Measurements from ENCODE around the gene MEIS3.

The MEIS3 gene

GRCh38 chr19:47419030-47419783 is at the start of gene MEIS3:
TSS of gene MEIS3 (minus strand) at chr19:47419527. CDS start at chr19:47419081, 446 bp downstream.
- no peak for DNase-seq (ENCODE audit: low spot score)

GRCh38 chr19:47467914-47468313 is 48.6 kb upstream of the MEIS3 start:
- DNase-seq (ENCODE audit: low spot score): no peak

DNA sequence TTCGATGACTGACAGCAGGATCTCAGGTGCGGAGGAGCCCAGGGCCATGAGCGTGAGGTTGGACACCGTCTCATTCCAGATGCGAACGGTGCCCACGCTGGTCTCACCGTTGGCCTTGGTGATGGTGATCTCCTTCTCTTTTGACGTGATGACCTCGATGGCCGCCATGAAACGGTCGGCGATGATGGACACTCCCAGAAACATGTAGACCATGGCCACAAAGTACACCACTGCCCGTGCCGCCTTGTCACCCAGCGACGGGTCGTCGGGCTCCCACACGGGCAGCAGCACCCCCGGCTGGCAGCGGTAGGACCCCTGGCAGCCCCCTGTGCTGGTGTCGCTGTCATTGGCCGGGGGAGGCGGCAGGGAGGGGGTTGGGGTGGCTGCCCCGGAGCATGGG is 46.6 kb upstream of the MEIS3 start:
- DNase-seq (ENCODE audit: low spot score): no peak

DNA sequence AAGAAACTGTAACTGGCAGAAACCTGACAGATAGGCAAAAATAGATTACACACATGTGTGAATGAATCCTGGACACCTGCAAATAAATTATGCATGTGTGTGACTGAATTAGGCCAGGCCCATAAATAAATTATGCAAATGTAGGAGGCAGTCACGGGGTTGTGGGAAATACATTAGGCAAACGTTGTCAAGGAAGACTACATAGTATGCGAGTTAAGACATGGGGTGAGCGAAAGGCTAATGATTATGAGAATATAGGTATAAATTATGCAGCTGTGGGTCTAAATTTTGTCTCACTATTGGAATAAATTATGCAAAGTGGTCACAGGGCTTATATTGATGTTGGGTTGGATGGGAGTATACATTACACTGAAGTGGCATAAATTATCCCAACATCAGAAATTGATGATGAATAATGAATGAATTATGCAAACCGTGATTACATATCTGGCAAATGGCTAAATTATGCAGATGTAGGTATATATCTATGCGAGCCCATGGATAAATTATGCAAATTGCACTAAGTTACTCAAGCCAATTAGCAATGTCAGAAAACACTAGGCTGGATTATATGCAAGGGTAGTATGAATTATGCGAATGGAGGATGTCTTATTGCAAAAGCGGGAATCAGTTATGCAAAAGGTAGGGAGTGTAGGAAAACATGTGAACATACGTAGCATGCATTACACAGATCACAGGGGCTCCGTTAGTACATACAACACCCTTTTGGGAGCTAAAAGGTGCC is 45.5 kb upstream of the MEIS3 start:
- no peak for DNase-seq (ENCODE audit: low spot score)

DNA sequence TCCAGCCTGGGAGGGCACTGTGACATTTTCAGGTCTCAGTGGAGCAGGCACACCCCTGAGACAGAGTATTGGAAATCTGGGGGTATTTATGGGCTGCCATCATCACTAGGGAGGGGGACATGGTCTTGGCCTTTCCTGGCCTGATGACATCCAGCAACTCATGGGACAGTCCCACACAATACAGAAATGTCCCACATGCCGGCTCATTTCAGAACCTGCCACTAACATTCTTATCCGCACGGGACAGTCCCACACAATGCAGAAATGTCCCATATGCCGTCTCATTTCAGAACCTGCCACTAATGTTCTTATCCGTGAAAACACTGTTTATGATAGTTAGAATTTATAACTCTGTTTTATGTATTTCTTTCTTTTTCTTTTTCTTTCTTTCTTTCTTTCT is 42.5 kb upstream of the MEIS3 start:
- DNase-seq (ENCODE audit: low spot score): no peak

GRCh38 chr19:47459477-47459876 is 40.1 kb upstream of the MEIS3 start:
- no peak for DNase-seq (ENCODE audit: low spot score)

GRCh38 chr19:47458672-47459071 is 39.3 kb upstream of the MEIS3 start:
- DNase-seq (ENCODE audit: low spot score): no peak

GRCh38 chr19:47456721-47457474 is 37.6 kb upstream of the MEIS3 start:
- no peak for DNase-seq (ENCODE audit: low spot score)

DNA sequence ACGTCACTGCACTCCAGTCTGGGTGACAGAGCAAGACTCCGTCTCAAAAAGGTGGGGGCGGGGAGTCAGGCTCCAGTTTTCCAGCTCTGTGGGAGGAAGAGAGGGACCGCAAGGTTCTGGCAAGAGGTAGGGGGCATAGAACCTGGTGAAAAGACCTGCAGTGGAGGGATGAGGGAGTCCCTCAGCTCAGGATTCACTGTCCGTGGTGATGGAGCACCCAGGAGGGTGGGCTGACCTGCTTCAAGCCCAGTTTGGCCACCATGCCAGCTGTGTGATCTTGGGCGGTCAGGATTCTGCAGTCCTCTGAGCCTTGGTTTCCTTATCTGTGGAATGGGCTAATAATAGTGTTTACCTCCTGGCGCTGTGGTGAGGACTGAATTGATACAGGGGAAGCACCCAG is 31.2 kb upstream of the MEIS3 start:
- no peak for DNase-seq (ENCODE audit: low spot score)

GRCh38 chr19:47448360-47448727 is 29.0 kb upstream of the MEIS3 start:
- no peak for DNase-seq (ENCODE audit: low spot score)

DNA sequence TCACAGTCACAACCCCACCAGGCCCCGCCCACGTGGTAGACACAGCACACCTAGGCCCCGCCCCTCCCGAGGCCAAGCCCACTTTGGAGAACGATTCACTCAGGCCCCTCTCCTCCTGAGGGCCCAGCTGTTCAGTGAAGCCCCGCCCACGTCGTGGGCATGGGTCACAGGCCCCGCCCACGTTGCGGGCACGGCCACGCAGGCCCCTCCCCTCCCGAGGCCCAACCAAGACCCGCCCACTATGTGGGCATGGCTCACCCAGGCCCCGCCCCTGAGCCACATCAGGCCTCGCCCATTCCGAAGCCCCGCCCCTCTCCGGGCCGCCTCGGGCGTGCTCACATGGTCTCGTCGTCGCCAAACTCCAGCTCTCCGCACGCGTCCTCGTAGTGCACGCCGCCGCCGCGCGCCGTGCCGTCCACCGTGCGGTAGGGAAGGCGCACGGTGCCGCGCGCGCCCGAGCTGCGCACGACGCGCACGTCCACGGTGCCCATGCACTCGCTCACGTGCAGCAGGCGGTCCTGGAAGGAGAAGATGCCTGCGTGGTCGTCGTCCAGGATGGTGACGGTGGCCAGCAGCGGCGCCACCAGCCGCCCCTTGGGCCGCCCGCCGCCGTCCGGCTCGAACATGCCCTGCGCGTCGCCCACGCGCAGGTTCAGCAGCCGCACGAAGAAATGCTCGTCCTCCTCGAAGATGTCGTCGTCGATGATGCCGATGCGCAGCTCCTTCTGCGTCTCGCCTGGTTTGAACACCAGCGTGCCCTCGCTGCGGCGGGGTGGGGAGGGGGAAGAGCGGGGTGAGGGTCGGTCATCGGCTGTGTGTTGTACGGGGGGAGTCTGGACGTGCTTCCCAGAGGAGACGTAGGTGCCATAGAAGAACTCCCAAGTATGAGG is 28.4 kb upstream of the MEIS3 start:
- no peak for DNase-seq (ENCODE audit: low spot score)

DNA sequence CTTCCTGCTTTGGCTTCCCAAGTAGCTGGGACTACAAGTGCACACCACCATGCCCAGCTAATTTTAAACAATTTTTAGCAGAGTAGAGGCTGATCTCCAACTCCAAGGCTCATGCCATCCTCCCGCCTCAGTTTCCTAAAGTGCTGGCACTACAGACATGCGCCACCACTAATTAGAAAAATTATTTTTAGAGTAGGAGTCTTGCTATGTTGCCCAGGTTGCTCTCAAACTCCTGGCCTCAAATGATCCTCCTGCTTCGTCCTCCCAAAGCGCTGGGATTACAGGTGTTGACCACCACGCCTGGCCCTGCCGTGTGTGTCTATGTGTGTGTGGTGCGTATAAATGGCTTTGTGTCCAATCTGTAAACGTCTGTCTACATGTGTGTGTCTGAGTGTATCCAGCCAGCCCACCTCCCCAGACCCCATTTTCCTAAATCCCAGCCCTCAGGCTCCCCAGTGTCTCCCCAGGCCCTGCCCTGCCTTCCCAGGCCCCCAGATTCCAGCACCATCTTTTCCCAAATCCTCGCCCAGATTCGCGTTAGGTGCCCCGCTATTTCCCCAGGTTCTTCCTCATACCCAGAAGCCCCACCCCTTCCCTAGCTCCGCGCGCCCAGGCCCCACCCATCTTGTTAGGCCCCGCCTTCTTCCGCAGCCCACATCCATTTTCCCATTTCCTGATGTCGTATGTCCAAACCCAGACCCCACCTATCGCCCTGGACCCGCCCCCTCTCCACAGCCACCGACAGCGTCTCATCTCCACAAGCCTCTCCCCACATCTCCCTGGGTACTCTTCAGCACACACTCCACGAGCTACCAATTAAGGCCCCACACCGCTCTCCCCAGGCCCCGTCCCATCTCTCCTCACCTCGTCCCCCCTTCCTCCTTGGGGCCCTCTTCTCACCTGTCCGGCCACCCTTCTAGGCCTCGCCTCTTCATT is 27.5 kb upstream of the MEIS3 start:
- no peak for DNase-seq (ENCODE audit: low spot score)

- peak; percentile 79 for DNase-seq (ENCODE audit: low spot score)
Measured at GRCh38 chr19:47445937-47446402, 26.6 kb upstream of the MEIS3 start.

- no peak for DNase-seq (ENCODE audit: low spot score)
Measured at GRCh38 chr19:47445527-47445926, 26.2 kb upstream of the MEIS3 start.

- DNase-seq (ENCODE audit: low spot score): peak; percentile 18
Measured at GRCh38 chr19:47444388-47444821, 25.1 kb upstream of the MEIS3 start.

GRCh38 chr19:47443331-47443730 is 24.0 kb upstream of the MEIS3 start:
- DNase-seq (ENCODE audit: low spot score): no peak

- no peak for DNase-seq (ENCODE audit: low spot score)
Measured at GRCh38 chr19:47438793-47439220, 19.5 kb upstream of the MEIS3 start.

DNA sequence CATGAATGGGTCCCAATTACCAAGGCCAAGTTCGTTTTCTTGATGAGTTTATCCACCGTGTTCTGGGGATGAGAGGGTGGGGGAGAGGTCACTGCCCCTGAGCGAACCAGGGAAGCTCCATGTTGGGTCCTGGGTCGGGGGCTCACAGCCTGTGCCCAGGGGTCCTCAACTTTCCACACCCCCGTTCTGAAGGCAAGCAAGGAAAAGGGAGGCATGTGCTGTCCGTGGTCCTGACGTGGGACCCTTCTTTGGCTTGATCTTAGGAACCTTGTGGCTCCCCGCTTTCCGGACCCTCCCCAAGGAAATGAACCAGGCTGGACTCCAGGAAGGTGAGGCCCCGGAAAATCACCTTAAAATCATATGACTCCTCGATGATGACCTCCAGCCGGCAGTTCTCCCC is 18.2 kb upstream of the MEIS3 start:
- DNase-seq (ENCODE audit: low spot score): no peak

- DNase-seq (ENCODE audit: low spot score): peak; percentile 80
Measured at GRCh38 chr19:47436712-47437401, 17.5 kb upstream of the MEIS3 start.

GRCh38 chr19:47435883-47436417 is 16.6 kb upstream of the MEIS3 start:
- DNase-seq (ENCODE audit: low spot score): no peak

Measured in CD4-positive, alpha-beta T cell treated with Interleukin-6 at 100 ng/mL for 8 hours (primary cell).